MCF 10A (cell line): Measurements from ENCODE around the gene PDCD1LG2. TPM values are rescaled to one million over a fixed set of nuclear protein-coding genes. Genes with fewer than 3 reads are reported as not detected.
A peak's percentile ranks its signal among the peaks of the same experiment; 100 is the strongest.

Source experiments
- BruUV-seq: library from RNA; stranded (reverse); fragments of 400-500 nt; replicated peaks from 2 replicates; lab custom pipeline; 2021; lab: Mats Ljungman, UMichigan
- CTCF ChIA-PET: fragments of 300-600 bp; sonication (Branson Sonifier 250); formaldehyde crosslinking; extraction: SDS; loops from one replicate; lab custom pipeline; 2021; ENCODE audit warnings: antibody characterized with exemption, inconsistent platforms; lab: Yijun Ruan, JAX
- POLR2A ChIA-PET: fragments of 300-600, 350-650 bp; sonication (Branson Sonifier 250); formaldehyde crosslinking; extraction: SDS; loops from one replicate; lab custom pipeline; 2020; ENCODE audit warnings: antibody characterized with exemption, inconsistent platforms; lab: Yijun Ruan, JAX
- DNase-seq: peaks from one replicate; pipeline ENCODE4 v3.0.0-alpha.2; 2018; ENCODE audit not compliant: unreplicated experiment
- H3K27ac Mint-ChIP-seq: one replicate; pipeline ENCODE4 v1.8.0; 2022; ENCODE audit warnings: mild to moderate bottlenecking, low read depth, mixed read lengths; ENCODE audit not compliant: unreplicated experiment
- H3K27me3 Mint-ChIP-seq: one replicate; pipeline ENCODE4 v1.8.0; 2022; ENCODE audit warnings: mixed read lengths; ENCODE audit not compliant: insufficient read depth, unreplicated experiment
- H3K36me3 Mint-ChIP-seq: one replicate; pipeline ENCODE4 v1.8.0; 2022; ENCODE audit warnings: mild to moderate bottlenecking, moderate library complexity, mixed read lengths; ENCODE audit not compliant: insufficient read depth, unreplicated experiment
- H3K4me1 Mint-ChIP-seq: one replicate; pipeline ENCODE4 v1.8.0; 2022; ENCODE audit warnings: mixed read lengths; ENCODE audit not compliant: insufficient read depth, unreplicated experiment
- H3K4me3 Mint-ChIP-seq: one replicate; pipeline ENCODE4 v1.8.0; 2022; ENCODE audit warnings: mild to moderate bottlenecking, moderate library complexity, mixed read lengths; ENCODE audit not compliant: unreplicated experiment
- H3K9me3 Mint-ChIP-seq: one replicate; pipeline ENCODE4 v1.8.0; 2022; ENCODE audit warnings: mixed read lengths; ENCODE audit not compliant: unreplicated experiment
- CTCF ChIP-seq: fragments of 200-600 bp; IDR thresholded peaks from one replicate; pipeline ENCODE4 v1.8.0; 2022; ENCODE audit warnings: antibody characterized with exemption, mild to moderate bottlenecking; ENCODE audit not compliant: unreplicated experiment
- intact Hi-C: fragments of 100-400 bp; cut with micrococcal nuclease; formaldehyde crosslinking; loops from 2 replicates; pipeline ENCODE4 v1.14.1; 2022
- total RNA-seq: library from RNA; stranded (reverse); gene quantifications from 2 replicates; pipeline ENCODE4 v1.2.3, GENCODE V29; 2022

The PDCD1LG2 gene
- total RNA-seq, 1 experiment from 2014 or later: 1.8 TPM

GRCh38 chr9:5592904-5593303 is 82.6 kb downstream of the PDCD1LG2 start:
- no peak for TF ChIP-seq CTCF
- Mint-ChIP-seq H3K4me1 (no peaks in the 10 kb centered on the region), H3K27me3 (no peaks in the 10 kb centered on the region), H3K27ac (no peak overlapping the region), H3K36me3 (no peaks in the 10 kb centered on the region), H3K4me3 (no peak overlapping the region), H3K9me3 (no peaks in the 10 kb centered on the region)
- intact Hi-C loops: loop anchor here (5.0 kb wide), 1 partner anchor 1211 kb away; no protein-coding TSS in a partner anchor
- no peak for DNase-seq
- BruUV-seq: no TSS peak
- ChIA-PET POLR2A (no interaction called here), CTCF (interaction anchor here (1.4 kb wide), 1 partner anchor 407 kb away, joined by 7 read pairs; the partner anchor contains the start of gene INSL6)

- no peaks in the 10 kb centered on the region for H3K27me3 Mint-ChIP-seq
- no peak for DNase-seq
- ChIA-PET POLR2A (no interaction called here), CTCF (interaction anchor here (0.7 to 1.2 kb wide), 2 partner anchors 144 to 169 kb away, joined by 3 to 6 read pairs; partner anchors contain the start of gene CD274)
- H3K36me3 Mint-ChIP-seq: no peaks in the 10 kb centered on the region
- no peaks in the 10 kb centered on the region for H3K4me1 Mint-ChIP-seq
- no TSS peak for BruUV-seq
- H3K27ac Mint-ChIP-seq: no peak overlapping the region
- intact Hi-C loops: loop anchor here (5.0 kb wide), 1 partner anchor 1212 kb away; no protein-coding TSS in a partner anchor
- H3K9me3 Mint-ChIP-seq: no peaks in the 10 kb centered on the region
- no peak for TF ChIP-seq CTCF
- no peak overlapping the region for H3K4me3 Mint-ChIP-seq
These were observed 83.6 kb downstream of the PDCD1LG2 start for GRCh38 chr9:5593904-5594303.

GRCh38 chr9:5596173-5596572 is 85.8 kb downstream of the PDCD1LG2 start:
- no TSS peak for BruUV-seq
- ChIA-PET POLR2A (no interaction called here), CTCF (interaction anchor here (0.5 to 1.7 kb wide), 7 partner anchors 46 to 859 kb away, joined by 3 to 6 read pairs (median 3); partner anchors contain the start of gene CD274)
- Mint-ChIP-seq H3K4me1 (no peaks in the 10 kb centered on the region), H3K9me3 (no peaks in the 10 kb centered on the region), H3K27me3 (no peaks in the 10 kb centered on the region), H3K27ac (no peak overlapping the region), H3K36me3 (no peaks in the 10 kb centered on the region), H3K4me3 (no peak overlapping the region)
- DNase-seq: no peak
- intact Hi-C loops: no loop called here
- TF ChIP-seq CTCF: no peak

GRCh38 chr9:5608298-5609225 is 98.2 kb downstream of the PDCD1LG2 start:
- DNase-seq: peak; percentile 35
- Mint-ChIP-seq H3K27ac (peak overlapping the region; percentile 47), H3K9me3 (no peaks in the 10 kb centered on the region), H3K4me1 (no peaks in the 10 kb centered on the region), H3K36me3 (no peaks in the 10 kb centered on the region), H3K27me3 (no peaks in the 10 kb centered on the region), H3K4me3 (peak overlapping the region; percentile 57)
- no peak for TF ChIP-seq CTCF
- ChIA-PET POLR2A (interaction anchor here (0.8 to 4.9 kb wide), 11 partner anchors 8 to 171 kb away, joined by 3 to 34 read pairs (median 5); partner anchors contain the start of genes CD274, PLGRKT and RIC1), CTCF (interaction anchor here (0.5 to 2.4 kb wide), 14 partner anchors 8 to 821 kb away, joined by 3 to 11 read pairs (median 4); no protein-coding TSS in a partner anchor)
- BruUV-seq: TSS peak; percentile 30
- intact Hi-C loops: loop anchor here (1.0 kb wide), 1 partner anchor 107 kb away; no protein-coding TSS in a partner anchor
